ENCODE measurements around the gene PPARGC1A.

PPARGC1A gene

DNA sequence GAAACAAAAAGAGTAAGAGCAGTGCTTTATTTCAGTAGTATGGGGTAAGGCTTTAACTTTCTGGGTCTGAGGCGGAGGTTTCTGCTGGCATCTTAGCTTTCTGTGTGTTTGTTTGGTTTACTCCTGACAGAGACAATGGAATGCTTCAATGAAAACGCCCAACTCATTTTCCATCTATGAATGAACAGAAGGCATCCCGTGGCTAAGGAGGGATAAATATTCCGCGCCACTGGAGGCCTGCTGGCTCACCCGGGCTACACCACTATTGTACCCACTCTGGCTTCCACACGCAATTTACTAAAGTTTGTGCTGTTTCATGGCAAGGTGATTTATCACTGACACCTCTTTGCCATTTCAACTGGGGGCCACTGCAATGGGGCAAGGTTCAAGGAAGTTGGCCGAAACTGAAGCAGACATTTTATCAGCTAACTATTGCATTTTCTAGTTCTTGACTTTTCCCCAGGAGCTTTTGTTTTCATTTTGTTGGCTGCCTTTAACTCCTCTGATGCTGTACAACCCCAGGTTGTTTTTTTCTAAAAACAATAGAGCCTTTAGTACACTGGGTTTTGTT is 32.8 kb upstream of the PPARGC1A start:
- no peaks in the 10 kb centered on the region for H3K9me2 ChIP-seq (replicated peaks; ENCODE audit: control insufficient read depth, low read length)
- no peaks in the 10 kb centered on the region for H3K36me3 ChIP-seq (ENCODE audit: control insufficient read depth, low read length)
- no peaks in the 10 kb centered on the region for H3K27me3 ChIP-seq (ENCODE audit: control insufficient read depth, low read length)
- no peaks in the 10 kb centered on the region for H4K20me1 ChIP-seq (ENCODE audit: control insufficient read depth, insufficient read depth, low read depth, low read length)
- TF ChIP-seq, protein P1, sequence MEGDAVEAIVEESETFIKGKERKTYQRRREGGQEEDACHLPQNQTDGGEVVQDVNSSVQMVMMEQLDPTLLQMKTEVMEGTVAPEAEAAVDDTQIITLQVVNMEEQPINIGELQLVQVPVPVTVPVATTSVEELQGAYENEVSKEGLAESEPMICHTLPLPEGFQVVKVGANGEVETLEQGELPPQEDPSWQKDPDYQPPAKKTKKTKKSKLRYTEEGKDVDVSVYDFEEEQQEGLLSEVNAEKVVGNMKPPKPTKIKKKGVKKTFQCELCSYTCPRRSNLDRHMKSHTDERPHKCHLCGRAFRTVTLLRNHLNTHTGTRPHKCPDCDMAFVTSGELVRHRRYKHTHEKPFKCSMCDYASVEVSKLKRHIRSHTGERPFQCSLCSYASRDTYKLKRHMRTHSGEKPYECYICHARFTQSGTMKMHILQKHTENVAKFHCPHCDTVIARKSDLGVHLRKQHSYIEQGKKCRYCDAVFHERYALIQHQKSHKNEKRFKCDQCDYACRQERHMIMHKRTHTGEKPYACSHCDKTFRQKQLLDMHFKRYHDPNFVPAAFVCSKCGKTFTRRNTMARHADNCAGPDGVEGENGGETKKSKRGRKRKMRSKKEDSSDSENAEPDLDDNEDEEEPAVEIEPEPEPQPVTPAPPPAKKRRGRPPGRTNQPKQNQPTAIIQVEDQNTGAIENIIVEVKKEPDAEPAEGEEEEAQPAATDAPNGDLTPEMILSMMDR (IDR thresholded peaks at IDR 0.05; ENCODE audit: low read depth, low read length, poor library complexity, severe bottlenecking) = no peak
- no peak for TF ChIP-seq EZH2phosphoT487 (IDR thresholded peaks at IDR 0.05; ENCODE audit: borderline replicate concordance, low read length)
- no peaks in the 10 kb centered on the region for H3K9me3 ChIP-seq (ENCODE audit: control insufficient read depth, insufficient read depth, low read length)
- no peaks in the 10 kb centered on the region for H3F3A ChIP-seq (ENCODE audit: control insufficient read depth, insufficient read depth)
- H3K79me2 ChIP-seq (ENCODE audit: control insufficient read depth, low read length) = no peaks in the 10 kb centered on the region
- H3K4me3 ChIP-seq (ENCODE audit: low read length) = no peak overlapping the region
- H3K4me2 ChIP-seq (ENCODE audit: low read length) = no peak overlapping the region
- no peaks in the 10 kb centered on the region for H3K4me1 ChIP-seq (ENCODE audit: control insufficient read depth, low read length)
- H3K27ac ChIP-seq (ENCODE audit: low read depth, low read length) = no peak overlapping the region

DNA sequence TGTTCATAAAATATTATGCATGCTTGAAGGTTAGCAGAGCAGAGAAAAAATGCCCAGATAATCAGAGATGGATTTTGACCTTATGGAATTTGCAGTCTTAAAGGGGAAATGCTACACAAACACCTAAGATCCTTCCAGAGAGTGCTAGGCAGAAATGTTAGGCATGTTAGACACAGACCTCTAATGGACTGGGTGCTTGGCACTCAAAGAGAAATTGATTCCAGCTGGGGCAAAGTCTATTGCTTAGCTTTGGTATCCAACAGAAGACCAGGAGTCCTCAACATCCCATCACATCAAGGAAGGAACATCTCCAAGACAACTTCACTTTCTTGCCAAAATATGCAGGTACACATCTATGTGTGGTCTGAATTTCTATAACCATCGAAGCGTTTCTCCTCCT is 32.2 kb upstream of the PPARGC1A start:
- Histone ChIP-seq H3K4me2 (ENCODE audit: low read length) (no peak overlapping the region), H4K20me1 (ENCODE audit: control insufficient read depth, insufficient read depth, low read depth, low read length) (no peaks in the 10 kb centered on the region), H3F3A (ENCODE audit: control insufficient read depth, insufficient read depth) (no peaks in the 10 kb centered on the region), H3K36me3 (ENCODE audit: control insufficient read depth, low read length) (no peaks in the 10 kb centered on the region), H3K4me3 (ENCODE audit: low read length) (no peak overlapping the region), H3K4me1 (ENCODE audit: control insufficient read depth, low read length) (no peaks in the 10 kb centered on the region), H3K9me3 (ENCODE audit: control insufficient read depth, insufficient read depth, low read length) (no peaks in the 10 kb centered on the region), H3K79me2 (ENCODE audit: control insufficient read depth, low read length) (no peaks in the 10 kb centered on the region), H3K9me2 (replicated peaks; ENCODE audit: control insufficient read depth, low read length) (no peaks in the 10 kb centered on the region), H3K27ac (ENCODE audit: low read depth, low read length) (no peak overlapping the region), H3K27me3 (ENCODE audit: control insufficient read depth, low read length) (no peaks in the 10 kb centered on the region)
- TF ChIP-seq, protein P1 (IDR thresholded peaks at IDR 0.05; ENCODE audit: low read depth, low read length, poor library complexity, severe bottlenecking) = no peak
- no peak for TF ChIP-seq EZH2phosphoT487 (IDR thresholded peaks at IDR 0.05; ENCODE audit: borderline replicate concordance, low read length)

DNA sequence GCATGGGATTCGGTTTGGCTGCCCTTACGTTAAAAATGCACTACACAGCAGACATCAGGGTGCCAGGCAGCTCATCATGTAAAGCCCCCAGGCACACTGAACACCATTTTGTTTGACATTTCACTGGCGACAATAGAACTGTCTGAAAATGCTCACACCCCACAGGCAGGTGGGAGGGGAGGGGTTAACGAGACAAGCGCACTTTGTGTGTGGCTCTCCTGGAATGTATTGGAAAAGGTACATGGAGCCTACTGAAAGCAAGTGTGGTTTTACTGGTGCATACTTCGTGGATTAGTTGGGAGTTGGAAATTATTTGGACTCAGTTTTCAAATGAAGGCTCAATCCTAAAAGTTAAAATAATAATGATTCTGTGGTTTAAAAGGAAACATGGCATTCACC is 31.6 kb upstream of the PPARGC1A start:
- Histone ChIP-seq H4K20me1 (ENCODE audit: control insufficient read depth, insufficient read depth, low read depth, low read length) (no peaks in the 10 kb centered on the region), H3K27me3 (ENCODE audit: control insufficient read depth, low read length) (no peaks in the 10 kb centered on the region)

More for the DNA sequence above, 31.6 kb upstream of the PPARGC1A start:
- H3K9me3 ChIP-seq (ENCODE audit: control insufficient read depth, insufficient read depth, low read length) = no peaks in the 10 kb centered on the region
- no peaks in the 10 kb centered on the region for H3K4me1 ChIP-seq (ENCODE audit: control insufficient read depth, low read length)
- TF ChIP-seq, protein P1 (IDR thresholded peaks at IDR 0.05; ENCODE audit: low read depth, low read length, poor library complexity, severe bottlenecking) = no peak
- no peak for TF ChIP-seq EZH2phosphoT487 (IDR thresholded peaks at IDR 0.05; ENCODE audit: borderline replicate concordance, low read length)
- H3K36me3 ChIP-seq (ENCODE audit: control insufficient read depth, low read length) = no peaks in the 10 kb centered on the region
- H3F3A ChIP-seq (ENCODE audit: control insufficient read depth, insufficient read depth) = no peaks in the 10 kb centered on the region
- no peak overlapping the region for H3K27ac ChIP-seq (ENCODE audit: low read depth, low read length)
- no peaks in the 10 kb centered on the region for H3K79me2 ChIP-seq (ENCODE audit: control insufficient read depth, low read length)
- no peak overlapping the region for H3K4me2 ChIP-seq (ENCODE audit: low read length)
- no peaks in the 10 kb centered on the region for H3K9me2 ChIP-seq (replicated peaks; ENCODE audit: control insufficient read depth, low read length)
- no peak overlapping the region for H3K4me3 ChIP-seq (ENCODE audit: low read length)

Data from DOHH2 (cell line).